22Rv1 (cell line): ENCODE measurements around the gene PGAP6.

ENCODE experiments used
- CTCF ChIP-seq: fragments of 450-650 bp; IDR thresholded peaks from 2 replicates; pipeline ENCODE4 v1.5.1; 2017; ENCODE audit warnings: mild to moderate bottlenecking
- ZFX ChIP-seq: fragments of 450-650 bp; IDR thresholded peaks from 2 replicates; pipeline ENCODE4 v1.6.1; 2017; ENCODE audit warnings: antibody characterized with exemption, borderline replicate concordance

GRCh38 chr16:426906-427249 lies 45.1 kb upstream of the PGAP6 start:
- no peak for TF ChIP-seq CTCF
- TF ChIP-seq ZFX, result no peak
